ENCODE measurements around the gene TRPC6.

DNA sequence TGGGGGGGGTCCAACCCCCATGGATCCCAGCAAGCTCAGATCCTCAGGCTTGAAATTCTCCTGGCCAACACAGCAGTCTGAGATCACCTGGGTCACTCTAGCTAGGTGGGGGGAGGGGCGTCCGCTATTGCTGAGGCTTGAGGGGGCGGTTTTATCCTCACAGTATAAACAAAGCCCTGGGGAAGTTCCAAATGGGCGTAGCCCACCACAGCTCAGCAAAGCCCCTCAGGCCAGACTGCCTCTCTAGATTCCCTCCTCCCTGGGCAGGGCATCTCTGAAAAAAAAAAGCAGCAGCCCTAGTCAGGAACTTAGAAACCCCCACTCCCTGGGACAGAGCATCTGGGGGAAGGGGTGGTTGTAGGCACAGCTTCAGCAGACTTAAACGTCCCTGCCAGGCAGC is 16.7 kb downstream of the TRPC6 start:
- no peak for TF ChIP-seq CTCF (IDR thresholded peaks at IDR 0.05; ENCODE audit: borderline replicate concordance, extremely low read depth, low read length, poor library complexity, severe bottlenecking)
- no peak for TF ChIP-seq EZH2 (IDR thresholded peaks at IDR 0.05; ENCODE audit: borderline replicate concordance, low read depth, low read length, severe bottlenecking)

All from DND-41 (cell line).